GM19397 (cell line): ENCODE data around the gene DMRT1.

Experiments used
- ATAC-seq: cut with Tn5 transposase; IDR thresholded peaks from one replicate; pipeline ENCODE4 v1.9.1; 2021; ENCODE audit warnings: mild to moderate bottlenecking, moderate library complexity; ENCODE audit not compliant: unreplicated experiment

Gene DMRT1

GRCh38 chr9:841371-842209 is at the start of gene DMRT1:
Gene DMRT1 (plus strand): TSS chr9:841697. CDS start chr9:841839, 142 bp downstream.
- ATAC-seq: no peak

- no peak for ATAC-seq
Measured at GRCh38 chr9:792331-793260, 48.9 kb upstream of the DMRT1 start.

DNA sequence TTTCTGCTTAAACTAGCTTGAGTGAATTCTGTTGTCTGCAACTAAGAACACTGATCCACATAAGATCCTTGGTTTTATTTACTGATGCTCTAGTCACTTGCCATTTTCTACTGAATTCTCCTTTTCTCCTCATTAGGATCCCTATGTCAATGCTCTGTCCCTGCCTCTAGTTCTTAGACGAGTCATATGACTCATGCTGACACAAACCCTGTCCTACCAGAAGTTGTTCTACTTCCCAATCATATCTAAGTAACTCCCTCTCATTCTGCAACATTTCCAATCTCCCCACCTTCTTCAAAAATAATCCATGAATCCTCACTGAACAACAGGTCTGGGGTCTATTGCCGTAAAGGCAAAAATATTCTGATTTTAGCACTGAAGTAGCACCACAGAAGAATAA is 47.1 kb upstream of the DMRT1 start:
- ATAC-seq: no peak

DNA sequence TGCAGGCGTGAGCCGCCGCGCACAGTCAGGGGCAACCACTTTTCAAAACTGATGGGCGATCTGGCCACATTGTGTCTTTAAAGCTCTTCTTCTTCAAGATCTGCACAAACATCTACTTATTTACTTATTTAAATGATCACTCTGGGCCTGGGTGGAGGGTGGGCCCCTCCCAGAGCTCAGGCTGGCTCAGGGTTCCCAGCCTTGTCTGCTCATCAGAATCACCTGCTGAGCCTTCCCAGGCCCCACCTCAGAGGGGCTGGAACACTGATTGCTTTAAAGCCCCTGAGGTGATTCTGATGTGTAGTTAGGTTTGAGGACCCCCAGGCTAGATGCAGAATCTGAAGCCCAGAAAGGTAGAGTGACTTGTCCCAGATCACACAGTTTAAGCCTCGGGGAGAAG is 45.6 kb upstream of the DMRT1 start:
- ATAC-seq: no peak

- no peak for ATAC-seq
Measured at GRCh38 chr9:800591-801150, 40.8 kb upstream of the DMRT1 start.

DNA sequence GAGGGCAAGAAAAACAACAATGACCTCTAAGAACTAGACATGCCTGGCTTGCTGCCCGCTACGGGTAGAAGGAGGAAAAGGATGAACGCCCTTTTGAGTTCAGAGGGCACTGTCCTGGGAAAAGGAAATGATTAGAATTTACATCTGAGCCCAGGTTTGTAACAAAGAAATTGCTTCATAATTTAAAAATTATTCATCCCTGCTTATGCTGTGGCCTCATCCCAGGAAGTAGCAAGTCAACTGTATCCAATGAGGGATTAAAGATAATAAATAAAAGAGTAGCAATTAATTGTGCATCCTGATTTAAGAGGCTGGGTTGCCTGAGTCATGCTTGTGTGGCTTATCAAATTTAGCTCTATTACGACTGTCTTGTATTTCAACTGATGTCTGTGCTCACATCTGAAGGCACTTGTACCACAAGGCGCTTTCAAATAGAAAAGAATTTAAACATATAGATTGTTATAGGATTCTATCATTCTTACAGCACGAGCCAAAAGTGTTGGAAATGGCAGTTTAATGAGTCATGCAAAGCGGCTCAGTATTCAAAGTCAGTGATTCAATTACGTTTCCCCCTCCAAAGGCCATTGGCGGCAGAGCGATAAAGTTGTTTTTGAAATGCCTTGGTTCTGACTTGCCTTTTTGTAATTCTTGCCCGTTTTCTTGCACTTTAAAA is 40.0 kb upstream of the DMRT1 start:
- ATAC-seq: no peak

GRCh38 chr9:804026-804425 is 37.5 kb upstream of the DMRT1 start:
- ATAC-seq: no peak

DNA sequence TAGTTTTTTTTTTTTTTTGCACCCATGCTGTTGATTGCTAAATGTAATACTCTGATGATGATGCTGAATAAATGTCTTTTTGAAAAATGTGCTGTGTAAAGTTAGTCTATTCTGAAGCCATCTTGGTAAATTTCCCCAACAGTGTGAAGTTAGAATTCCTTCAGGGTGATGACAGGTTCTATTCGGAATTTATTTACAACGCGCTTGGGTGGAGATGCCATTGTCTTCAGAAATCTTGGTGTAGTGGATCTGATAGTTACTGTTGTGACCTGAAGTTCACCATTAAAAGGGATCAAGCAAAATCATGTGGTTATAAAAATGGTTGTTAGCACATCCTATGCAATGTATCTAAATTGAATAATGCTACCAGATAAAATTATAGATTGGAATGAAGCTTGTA is 36.3 kb upstream of the DMRT1 start:
- no peak for ATAC-seq

DNA sequence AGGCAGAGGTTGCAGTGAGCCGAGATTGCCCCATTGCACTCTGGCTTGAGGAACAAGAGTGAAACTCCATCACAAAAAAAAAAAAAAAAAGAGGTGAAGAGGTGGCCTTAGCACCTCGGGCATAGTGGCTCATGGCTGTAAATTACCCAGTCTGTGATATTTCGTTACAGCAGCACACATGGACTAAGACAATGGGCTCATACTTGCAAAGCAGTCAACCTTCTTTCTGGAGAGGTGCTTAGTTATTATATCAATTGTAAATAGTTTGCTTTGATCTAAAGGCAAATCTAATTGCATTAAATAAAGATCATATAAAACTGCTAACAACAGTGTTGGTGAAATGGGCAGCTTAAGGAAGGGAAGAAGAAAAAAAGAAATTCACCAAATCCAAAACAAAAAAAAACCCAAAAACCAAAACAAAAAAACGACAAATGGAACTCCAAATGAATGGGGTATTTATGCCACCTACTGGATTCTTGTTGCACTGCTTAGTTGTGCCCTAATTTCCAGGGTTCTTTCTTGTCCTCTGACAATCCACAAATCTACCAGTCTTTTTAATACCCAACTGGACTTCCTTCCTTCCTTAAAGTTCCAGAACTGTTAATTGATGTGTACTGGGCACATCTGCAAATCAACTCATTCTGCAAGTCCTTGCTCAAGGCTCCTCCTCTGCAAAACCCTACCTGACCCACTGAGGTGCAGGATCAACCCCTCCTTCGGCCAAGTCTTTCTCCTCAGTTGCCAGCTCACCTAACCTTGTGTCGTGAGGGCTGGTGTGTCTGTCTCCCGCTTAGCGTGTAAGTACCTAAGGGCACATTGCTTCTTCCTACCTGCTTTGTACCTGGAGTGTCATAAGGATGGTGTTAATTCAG is 35.0 kb upstream of the DMRT1 start:
- no peak for ATAC-seq

GRCh38 chr9:811106-811531 is 30.4 kb upstream of the DMRT1 start:
- no peak for ATAC-seq

GRCh38 chr9:818958-819357 is 22.5 kb upstream of the DMRT1 start:
- ATAC-seq: no peak

DNA sequence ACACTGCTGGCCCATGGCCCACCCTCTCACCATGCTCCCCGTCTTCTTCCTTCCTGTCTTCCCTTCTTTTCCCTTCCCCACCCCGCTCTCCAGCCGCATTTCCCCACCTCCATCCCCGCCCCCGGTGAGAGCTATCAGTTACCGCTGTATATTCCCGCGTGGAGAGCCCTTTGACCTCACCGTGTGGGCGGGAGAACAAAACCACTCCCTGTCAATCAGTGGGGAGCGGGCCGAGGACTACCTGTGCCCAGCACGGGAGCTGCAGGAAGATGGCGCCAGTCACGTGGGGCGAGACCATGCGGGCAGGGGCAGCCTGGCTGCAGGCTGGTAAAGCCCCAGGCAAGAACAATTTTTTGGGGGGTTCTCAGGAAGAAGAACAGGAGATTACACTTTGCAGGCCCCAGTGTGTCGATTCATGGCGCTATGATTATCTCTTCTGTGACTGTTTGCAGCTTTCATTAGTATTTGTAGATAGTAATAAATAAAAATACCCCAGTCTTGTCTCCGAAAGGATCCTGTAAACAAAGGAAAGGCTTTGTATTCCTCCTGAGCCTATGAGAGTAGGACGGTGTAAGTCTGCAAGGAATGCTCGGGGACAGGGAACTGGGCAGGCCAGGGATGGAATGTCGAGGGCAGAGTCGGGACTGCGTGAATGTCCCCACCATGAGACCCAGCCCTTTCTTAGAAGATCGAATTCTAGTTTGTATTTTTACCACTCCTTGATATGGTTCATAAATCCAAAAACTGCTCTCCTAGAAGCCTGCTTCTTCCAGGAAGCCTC is 14.8 kb upstream of the DMRT1 start:
- ATAC-seq: no peak

GRCh38 chr9:840343-840742 is 1.2 kb upstream of the DMRT1 start:
- ATAC-seq: no peak

DNA sequence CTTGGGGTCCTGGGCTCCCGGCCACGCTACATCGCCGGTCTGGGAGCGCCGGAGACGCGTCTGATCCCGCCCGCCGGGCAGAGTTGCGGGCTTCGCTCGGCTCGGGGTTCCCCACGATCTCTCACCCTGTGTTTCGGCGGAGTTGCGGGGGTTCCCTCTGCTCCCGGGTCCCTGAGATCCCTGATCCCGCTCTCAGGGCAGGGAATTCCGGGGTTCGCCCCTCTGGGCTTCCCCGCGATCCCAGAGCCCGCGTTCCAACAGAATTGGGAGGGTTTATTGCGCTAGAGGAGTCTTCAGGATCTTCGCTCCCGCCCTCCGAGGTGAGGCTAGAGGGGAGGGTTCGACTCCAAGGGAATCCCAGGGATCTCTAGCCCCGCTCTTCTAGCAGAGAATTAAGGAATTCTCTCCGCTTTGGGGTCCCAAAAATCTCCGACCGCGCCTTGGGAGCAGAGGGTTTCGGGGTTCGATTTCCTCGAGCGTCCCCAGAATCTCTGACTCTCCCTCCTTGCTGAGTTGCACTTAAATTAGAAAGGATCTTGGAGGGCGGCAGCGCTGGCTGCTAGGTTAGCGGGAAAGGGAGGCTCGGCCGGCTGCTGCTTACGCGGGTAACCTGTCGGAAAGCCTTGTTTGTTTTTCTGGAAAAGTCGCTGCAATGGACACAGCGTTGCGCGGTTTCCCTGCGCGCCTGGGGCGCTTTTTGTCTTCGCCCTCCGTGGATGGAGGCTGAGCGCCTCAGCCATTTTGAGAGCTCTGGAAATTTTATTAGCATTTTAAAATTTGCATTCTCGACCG is 1.3 kb downstream of the DMRT1 start:
- ATAC-seq: no peak

GRCh38 chr9:843427-843785 is 1.9 kb downstream of the DMRT1 start:
- ATAC-seq: no peak

DNA sequence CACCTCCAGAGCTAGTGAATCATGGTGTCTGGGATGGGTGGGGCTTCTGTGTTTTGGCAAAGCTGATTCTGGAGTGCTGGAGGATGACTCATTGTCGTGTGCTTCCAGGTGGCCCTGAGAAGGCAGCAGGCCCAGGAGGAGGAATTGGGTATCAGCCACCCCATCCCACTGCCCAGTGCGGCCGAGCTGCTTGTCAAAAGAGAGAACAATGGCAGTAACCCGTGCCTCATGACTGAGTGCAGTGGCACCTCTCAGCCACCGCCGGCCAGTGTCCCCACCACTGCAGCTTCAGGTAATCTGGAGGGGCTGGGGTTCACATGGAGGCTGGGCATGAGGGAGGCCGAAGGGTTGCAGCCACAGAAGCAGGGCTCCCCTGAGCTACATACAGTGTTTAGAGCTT is 5.4 kb downstream of the DMRT1 start:
- no peak for ATAC-seq

- no peak for ATAC-seq
Measured at GRCh38 chr9:847505-847904, 6.0 kb downstream of the DMRT1 start.

DNA sequence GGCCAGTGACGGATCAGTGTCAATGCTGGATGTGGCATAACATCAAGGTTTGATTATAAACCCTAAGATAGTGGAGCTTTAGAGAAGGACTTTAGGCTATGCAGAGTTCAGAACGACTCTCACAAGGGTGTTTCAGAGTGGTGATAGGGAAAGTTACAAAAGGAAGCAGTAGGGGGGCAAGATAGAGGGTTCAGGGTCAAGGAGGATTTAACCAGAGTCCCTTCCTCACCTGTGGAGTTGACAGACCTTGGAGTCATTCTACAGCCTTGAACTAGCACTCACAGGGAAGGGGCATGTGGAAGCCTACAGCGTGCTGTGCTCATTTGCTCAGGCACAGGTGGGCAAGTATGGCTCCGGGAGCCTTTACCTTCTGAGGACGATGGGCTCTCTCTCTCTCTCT is 7.9 kb downstream of the DMRT1 start:
- no peak for ATAC-seq

GRCh38 chr9:852539-852938 is 11.0 kb downstream of the DMRT1 start:
- no peak for ATAC-seq
